Thyroid gland (tissue), 4 donors: ENCODE data around the gene GRIP2. TPM values are rescaled to one million over a fixed set of nuclear protein-coding genes. Genes with fewer than 3 reads are reported as not detected.

Experiments
- DNase-seq, 2 donors: peaks; one replicate each; pipeline ENCODE4 v3.0.0-alpha.2; 2019
- H3K27ac ChIP-seq, 3 donors: fragments of 200-600 bp; sonication (generic); 1 replicate in 2 of 3; 2 replicates in 1 of 3; pipeline ENCODE4 v1.5.1; 2016 to 2019; ENCODE audit warnings: mild to moderate bottlenecking in 1 of 3, moderate library complexity in 1 of 3
- H3K27me3 ChIP-seq: fragments of 200-600 bp; sonication (generic); one replicate; pipeline ENCODE4 v1.5.1; 2019
- H3K36me3 ChIP-seq, 2 donors: fragments of 200-600 bp; sonication (generic); one replicate each; pipeline ENCODE4 v1.5.1; 2016 to 2019
- H3K4me1 ChIP-seq, 2 donors: fragments of 200-600 bp; sonication (generic); one replicate each; pipeline ENCODE4 v1.5.1; 2017 to 2019
- H3K4me3 ChIP-seq, 3 donors: fragments of 200-600 bp; sonication (generic); replicated peaks in 1 of 3; 1 replicate in 2 of 3; 2 replicates in 1 of 3; pipeline ENCODE4 v1.5.1; 2016; ENCODE audit warnings: mild to moderate bottlenecking in 1 of 3
- H3K9me3 ChIP-seq: fragments of 200-600 bp; sonication (generic); one replicate; pipeline ENCODE4 v1.5.1; 2017
- CTCF ChIP-seq, 6 experiments: fragments of 200-600 bp in 3 of 6; fragments of 450-650 bp in 3 of 6; sonication (generic) in 3 of 6; IDR thresholded peaks; one replicate each; pipeline ENCODE4 v1.5.1; 2016 to 2019; ENCODE audit warnings: antibody characterized with exemption in 6 of 6, mild to moderate bottlenecking in 2 of 6, inconsistent platforms in 1 of 6, moderate library complexity in 1 of 6
- POLR2A ChIP-seq, 2 donors: fragments of 450-650 bp; IDR thresholded peaks; one replicate each; pipeline ENCODE4 v1.6.1; 2017; ENCODE audit warnings: antibody characterized with exemption in 2 of 2, mild to moderate bottlenecking in 2 of 2, moderate library complexity in 1 of 2
- WGBS, 2 donors: methylation state at CpG; one replicate each; pipeline ENCODE4 v1.1.5; 2017; 5-methylcytosine and 5-hydroxymethylcytosine counted together
- intact Hi-C: fragments of 100-400 bp; cut with DNase I; formaldehyde crosslinking; loops from one replicate; pipeline ENCODE4 v1.15.1; 2023
- total RNA-seq, 4 donors: library from RNA; depleted of rRNA; stranded (reverse); fragments of >200 nt; gene quantifications; one replicate each; pipeline ENCODE4 v1.2.3, GENCODE V29; 2016

GRIP2 gene
- total RNA-seq, 4 donors from 2014 or later: 0.22 to 0.44 (median 0.39) TPM

- peak in 1 of 2 donors; percentile 59 for DNase-seq
- intact Hi-C loops: no loop called here
These were observed 86.1 kb downstream of the GRIP2 start for GRCh38 chr3:14453876-14454638.

GRCh38 chr3:14452740-14453710 lies 87.1 kb downstream of the GRIP2 start:
- TF ChIP-seq POLR2A (IDR thresholded peaks at IDR 0.05): peak in 1 of 2 donors; percentile 10
- peak in 4 of 6 experiments; percentile 12 to 32 (median 21) for TF ChIP-seq CTCF (IDR thresholded peaks at IDR 0.05)
- no peaks in the 10 kb centered on the region for H3K9me3 ChIP-seq
- intact Hi-C loops: no loop called here
- DNase-seq: peak; percentile 89 to 91
- peak overlapping the region; percentile 72 to 92 (median 88) for H3K27ac ChIP-seq
- 17 to 24% methylated on average over 23 to 24 of the region's 25 CpGs for WGBS, 2 donors
- H3K27me3 ChIP-seq: no peaks in the 10 kb centered on the region
- H3K4me1 ChIP-seq: peaks cover 45 to 68% of the 10 kb centered on the region in 2 donors
- H3K36me3 ChIP-seq: peaks cover 2 to 5% of the 10 kb centered on the region in 2 donors
- no peak overlapping the region for H3K4me3 ChIP-seq

More at GRCh38 chr3:14453876-14454638, 86.1 kb downstream of the GRIP2 start:
- Histone ChIP-seq H3K9me3 (no peaks in the 10 kb centered on the region), H3K36me3 (peaks cover 0 to under 1% of the 10 kb centered on the region in 2 donors), H3K27ac (peak overlapping the region; percentile 72 to 92 (median 88)), H3K27me3 (no peaks in the 10 kb centered on the region), H3K4me3 (no peak overlapping the region), H3K4me1 (peaks cover 45 to 62% of the 10 kb centered on the region in 2 donors)
- TF ChIP-seq POLR2A (IDR thresholded peaks at IDR 0.05): no peak
- TF ChIP-seq CTCF (IDR thresholded peaks at IDR 0.05): no peak
- 65 to 68% methylated on average over 22 to 23 of the region's 23 CpGs for WGBS, 2 donors

GRCh38 chr3:14451844-14452739 lies 88.0 kb downstream of the GRIP2 start:
- Histone ChIP-seq H3K36me3 (peaks cover 7 to 14% of the 10 kb centered on the region in 2 donors), H3K4me3 (no peak overlapping the region), H3K27ac (peak overlapping the region; percentile 72 to 92 (median 88)), H3K27me3 (no peaks in the 10 kb centered on the region), H3K4me1 (peaks cover 45 to 67% of the 10 kb centered on the region in 2 donors), H3K9me3 (no peaks in the 10 kb centered on the region)
- DNase-seq: peak; percentile 83 to 84
- WGBS, 2 donors: 44 to 56% methylated on average over 14 to 16 of the region's 17 CpGs
- no peak for TF ChIP-seq CTCF (IDR thresholded peaks at IDR 0.05)
- no peak for TF ChIP-seq POLR2A (IDR thresholded peaks at IDR 0.05)
- intact Hi-C loops: no loop called here

GRCh38 chr3:14450922-14451606 lies 89.1 kb downstream of the GRIP2 start:
- intact Hi-C loops: no loop called here
- TF ChIP-seq POLR2A (IDR thresholded peaks at IDR 0.05): no peak
- no peak for TF ChIP-seq CTCF (IDR thresholded peaks at IDR 0.05)
- DNase-seq: no peak
- H3K27me3 ChIP-seq: no peaks in the 10 kb centered on the region
- no peak overlapping the region for H3K4me3 ChIP-seq
- H3K36me3 ChIP-seq: peaks cover 14 to 23% of the 10 kb centered on the region in 2 donors
- no peaks in the 10 kb centered on the region for H3K9me3 ChIP-seq
- peak overlapping the region in 2 of 3 donors; percentile 88 to 92 for H3K27ac ChIP-seq
- H3K4me1 ChIP-seq: peaks cover 45 to 59% of the 10 kb centered on the region in 2 donors
- WGBS, 2 donors: 98% methylated on average over 5 of the region's 5 CpGs
